ENCODE results near the gene C9.
"Not testable (repeated sequence)": the region's sequence is repeated elsewhere in the genome, so short reads cannot be mapped to it uniquely, and the experiment has no call there.

Gene C9

DNA sequence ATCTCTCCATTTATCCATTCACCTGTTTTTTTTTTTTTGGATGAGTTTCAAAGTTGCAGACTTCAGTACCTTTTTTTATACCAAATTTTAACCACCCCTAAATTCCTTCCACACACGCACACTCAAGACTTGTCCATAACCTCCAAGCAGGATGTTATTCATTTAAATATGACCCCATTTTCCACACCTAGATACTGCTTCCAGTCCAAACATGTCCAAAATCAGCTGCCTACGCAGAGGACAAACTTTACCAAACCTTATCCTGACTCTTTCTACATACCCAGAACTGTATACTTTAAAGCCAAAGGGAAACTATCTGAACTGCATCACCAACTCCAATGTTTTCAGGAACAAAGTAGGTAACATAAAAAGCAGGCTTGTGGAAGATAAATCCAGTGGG, 108.9 kb downstream of the C9 start:
- DNase-seq (ENCODE audit: insufficient read length) (no peak), FAIRE-seq (no peak)
- TF ChIP-seq TAF1 (IDR thresholded peaks at IDR 0.05; ENCODE audit: borderline replicate concordance, low read depth, low read length) (no peak), POLR2A (IDR thresholded peaks at IDR 0.05; ENCODE audit: low read depth, low read length) (no peak), POLR2AphosphoS5 (IDR thresholded peaks at IDR 0.05; ENCODE audit: low read depth, low read length) (no peak)

- DNase-seq (ENCODE audit: insufficient read length): no peak
- no peak for TF ChIP-seq POLR2A (IDR thresholded peaks at IDR 0.05; ENCODE audit: low read depth, low read length)
- TF ChIP-seq TAF1 (IDR thresholded peaks at IDR 0.05; ENCODE audit: borderline replicate concordance, low read depth, low read length): no peak
- TF ChIP-seq POLR2AphosphoS5 (IDR thresholded peaks at IDR 0.05; ENCODE audit: low read depth, low read length): no peak
- no peak for FAIRE-seq
These were observed 109.6 kb downstream of the C9 start for GRCh38 chr5:39254671-39255070.

- FAIRE-seq (peak; percentile 14), DNase-seq (ENCODE audit: insufficient read length) (no peak)
- TF ChIP-seq POLR2AphosphoS5 (IDR thresholded peaks at IDR 0.05; ENCODE audit: low read depth, low read length) (no peak), TAF1 (IDR thresholded peaks at IDR 0.05; ENCODE audit: borderline replicate concordance, low read depth, low read length) (no peak), POLR2A (IDR thresholded peaks at IDR 0.05; ENCODE audit: low read depth, low read length) (no peak)
These were observed 111.1 kb downstream of the C9 start for GRCh38 chr5:39253196-39253595.

DNA sequence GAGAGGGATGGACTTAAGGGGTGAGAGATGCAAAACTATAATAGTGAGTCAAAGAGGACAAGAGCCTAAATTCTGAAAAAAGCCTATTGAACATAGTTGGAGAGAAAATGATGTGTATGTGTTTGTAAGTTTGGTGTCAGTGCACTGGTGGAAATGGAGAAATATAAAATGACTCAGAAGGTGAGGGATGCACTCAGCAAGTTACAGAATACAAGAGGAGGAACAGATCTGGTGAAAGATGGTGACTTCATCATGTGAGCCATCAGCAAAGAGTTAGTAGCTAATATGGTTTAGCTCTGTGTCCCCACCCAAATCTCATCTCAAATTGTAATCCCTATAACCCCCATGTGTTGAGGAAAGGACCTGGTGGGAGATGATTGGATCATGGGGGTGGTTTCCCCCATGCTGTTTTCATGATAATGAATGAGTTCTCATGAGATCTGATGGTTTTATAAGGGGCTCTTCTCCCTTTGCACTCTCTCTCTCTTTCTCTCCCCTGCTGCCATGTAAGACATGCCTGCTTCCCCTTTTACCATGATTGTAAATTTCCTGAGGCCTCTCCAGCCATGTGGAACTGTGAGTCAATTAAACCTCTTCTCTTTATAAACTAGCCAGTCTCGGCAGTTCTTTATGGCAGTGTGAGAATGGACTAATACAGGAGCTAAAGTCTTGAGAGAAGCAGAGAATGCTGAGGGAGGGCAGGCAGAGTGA, 114.6 kb downstream of the C9 start:
- DNase-seq (ENCODE audit: insufficient read length) (no peak), FAIRE-seq (no peak)
- TF ChIP-seq POLR2AphosphoS5 (IDR thresholded peaks at IDR 0.05; ENCODE audit: low read depth, low read length): no peak
- TF ChIP-seq POLR2A (IDR thresholded peaks at IDR 0.05; ENCODE audit: low read depth, low read length): no peak
- no peak for TF ChIP-seq TAF1 (IDR thresholded peaks at IDR 0.05; ENCODE audit: borderline replicate concordance, low read depth, low read length)

GRCh38 chr5:39249069-39249468, 115.2 kb downstream of the C9 start:
- FAIRE-seq (no peak), DNase-seq (ENCODE audit: insufficient read length) (no peak)
- TF ChIP-seq POLR2A (IDR thresholded peaks at IDR 0.05; ENCODE audit: low read depth, low read length) (no peak), POLR2AphosphoS5 (IDR thresholded peaks at IDR 0.05; ENCODE audit: low read depth, low read length) (no peak), TAF1 (IDR thresholded peaks at IDR 0.05; ENCODE audit: borderline replicate concordance, low read depth, low read length) (no peak)

- TF ChIP-seq POLR2A (IDR thresholded peaks at IDR 0.05; ENCODE audit: low read depth, low read length): no peak
- no peak for TF ChIP-seq POLR2AphosphoS5 (IDR thresholded peaks at IDR 0.05; ENCODE audit: low read depth, low read length)
- TF ChIP-seq TAF1 (IDR thresholded peaks at IDR 0.05; ENCODE audit: borderline replicate concordance, low read depth, low read length): no peak
- FAIRE-seq: no peak
- no peak for DNase-seq (ENCODE audit: insufficient read length)
These were observed 123.5 kb downstream of the C9 start for GRCh38 chr5:39240750-39241149.

DNA sequence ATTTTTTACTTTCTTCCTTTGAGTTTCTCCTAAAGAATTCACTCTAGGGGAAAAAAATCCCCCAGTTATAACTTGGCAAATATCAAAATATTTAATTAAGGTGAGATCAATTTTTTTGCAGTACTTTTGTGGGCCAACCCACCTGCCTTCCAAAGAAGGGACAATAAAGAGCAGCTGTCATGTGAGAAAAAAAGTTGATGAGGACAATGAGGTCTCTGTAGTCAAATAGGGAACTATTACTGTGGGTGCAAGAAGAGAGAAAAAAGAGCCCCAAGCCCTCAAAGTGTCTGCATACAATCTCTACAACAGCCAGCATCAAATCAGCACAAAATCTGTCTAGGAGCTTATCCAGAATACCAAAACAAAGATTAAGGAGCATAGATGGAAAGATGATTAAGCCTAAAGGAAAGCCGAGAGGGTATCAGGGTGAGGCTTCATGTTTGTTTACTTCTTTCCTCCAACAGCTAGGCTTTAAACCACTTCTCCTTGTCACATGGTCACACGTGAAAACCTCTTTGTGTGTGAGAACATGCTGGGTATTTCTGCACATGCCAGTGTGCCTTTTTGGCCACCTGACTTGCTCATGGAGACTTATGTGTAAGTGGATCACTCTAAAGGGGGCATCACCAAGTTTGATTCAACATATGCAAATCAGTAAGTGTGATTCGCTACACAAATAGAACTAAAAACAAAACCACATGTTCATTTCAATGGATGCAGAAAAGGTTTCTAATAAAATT, 125.8 kb downstream of the C9 start:
- FAIRE-seq (no peak), DNase-seq (ENCODE audit: insufficient read length) (no peak)
- TF ChIP-seq TAF1 (IDR thresholded peaks at IDR 0.05; ENCODE audit: borderline replicate concordance, low read depth, low read length): no peak
- TF ChIP-seq POLR2AphosphoS5 (IDR thresholded peaks at IDR 0.05; ENCODE audit: low read depth, low read length): no peak
- no peak for TF ChIP-seq POLR2A (IDR thresholded peaks at IDR 0.05; ENCODE audit: low read depth, low read length)

GRCh38 chr5:39236718-39237117, 127.6 kb downstream of the C9 start:
- DNase-seq (ENCODE audit: insufficient read length) (no peak), FAIRE-seq (no peak)
- TF ChIP-seq POLR2AphosphoS5 (IDR thresholded peaks at IDR 0.05; ENCODE audit: low read depth, low read length): no peak

DNA sequence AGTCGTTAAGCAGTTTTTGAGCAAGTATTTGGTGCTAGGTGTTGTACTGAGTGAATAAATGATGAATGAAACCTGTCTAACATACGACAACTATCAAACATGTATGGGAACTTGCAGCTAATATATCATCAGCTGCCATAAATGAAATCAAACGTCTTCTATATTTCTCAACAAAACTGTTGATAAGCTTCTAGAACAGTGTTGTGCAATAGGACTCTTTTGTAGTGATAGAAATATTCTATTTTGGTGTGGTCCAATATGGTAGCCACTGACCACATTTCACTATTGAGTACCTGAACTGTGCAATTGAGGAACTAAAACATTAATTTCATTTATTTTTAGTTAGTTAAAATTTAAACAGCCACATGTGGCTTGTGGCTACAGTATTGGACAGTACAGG, 128.6 kb downstream of the C9 start:
- TF ChIP-seq POLR2A (IDR thresholded peaks at IDR 0.05; ENCODE audit: low read depth, low read length): no peak
- no peak for TF ChIP-seq TAF1 (IDR thresholded peaks at IDR 0.05; ENCODE audit: borderline replicate concordance, low read depth, low read length)
- no peak for TF ChIP-seq POLR2AphosphoS5 (IDR thresholded peaks at IDR 0.05; ENCODE audit: low read depth, low read length)
- DNase-seq (ENCODE audit: insufficient read length) (no peak), FAIRE-seq (no peak)

DNA sequence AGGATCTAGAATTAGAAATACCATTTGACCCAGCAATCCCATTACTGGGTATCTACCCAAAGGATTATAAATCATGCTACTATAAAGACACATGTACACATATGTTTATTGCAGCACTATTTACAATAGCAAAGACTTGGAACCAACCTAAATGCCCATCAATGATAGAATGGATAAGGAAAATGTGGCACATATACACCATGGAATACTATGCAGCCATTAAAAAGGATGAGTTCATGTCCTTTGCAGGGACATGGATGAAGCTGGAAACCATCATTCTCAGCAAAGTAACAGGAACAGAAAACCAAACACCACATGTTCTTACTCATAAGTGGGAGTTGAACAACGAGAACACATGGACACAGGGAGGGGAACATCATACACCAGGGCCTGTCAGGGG, 129.8 kb downstream of the C9 start:
- not testable (repeated sequence) for FAIRE-seq; DNase-seq (ENCODE audit: insufficient read length)
